ENCODE data around the gene IGF2R.

GRCh38 chr6:160015778-160016684 is 47.1 kb downstream of the IGF2R start:
- TF ChIP-seq EZH2 (IDR thresholded peaks at IDR 0.05; ENCODE audit: insufficient read depth, poor library complexity, severe bottlenecking) (no peak), EZH2phosphoT487 (IDR thresholded peaks at IDR 0.05; ENCODE audit: insufficient read depth, low read depth) (no peak)
